ENCODE data around the gene MITF. TPM values are rescaled to one million over a fixed set of nuclear protein-coding genes. Genes with fewer than 3 reads are reported as not detected.

The MITF gene
- total and polyA plus RNA-seq, 9 donors, result 5.7 to 9.6 (median 7.4) TPM

- H3K4me1 ChIP-seq (ENCODE audit: control insufficient read depth, insufficient read depth, low read length), result no peaks in the 10 kb centered on the region
- H3K27me3 ChIP-seq (ENCODE audit: control insufficient read depth, insufficient read depth, low read length), result no peaks in the 10 kb centered on the region
- no peaks in the 10 kb centered on the region for H3K36me3 ChIP-seq (ENCODE audit: control insufficient read depth, insufficient read depth, low read length)
- H3K9me3 ChIP-seq (replicated peaks; ENCODE audit: control insufficient read depth, low read depth, low read length), result no peaks in the 10 kb centered on the region
- WGBS (ENCODE audit: insufficient coverage), result 100% methylated on average over 5 of the region's 6 CpGs
- no peak for DNase-seq
- no peak overlapping the region for H3K4me3 ChIP-seq (ENCODE audit: low read length)
- H3K27ac ChIP-seq (ENCODE audit: low read length), result no peak overlapping the region
These were observed 182.4 kb downstream of the MITF start for GRCh38 chr3:69921651-69922050.

GRCh38 chr3:69922521-69923000 lies 183.3 kb downstream of the MITF start:
- no CpG with 5 or more reads among the region's 4 CpGs for WGBS (ENCODE audit: insufficient coverage)
- H3K27me3 ChIP-seq (ENCODE audit: control insufficient read depth, insufficient read depth, low read length), result no peaks in the 10 kb centered on the region
- no peak overlapping the region for H3K27ac ChIP-seq (ENCODE audit: low read length)
- no peak overlapping the region for H3K4me3 ChIP-seq (ENCODE audit: low read length)
- no peak for DNase-seq
- H3K4me1 ChIP-seq (ENCODE audit: control insufficient read depth, insufficient read depth, low read length), result no peaks in the 10 kb centered on the region
- H3K9me3 ChIP-seq (replicated peaks; ENCODE audit: control insufficient read depth, low read depth, low read length), result no peaks in the 10 kb centered on the region
- H3K36me3 ChIP-seq (ENCODE audit: control insufficient read depth, insufficient read depth, low read length), result no peaks in the 10 kb centered on the region

- Histone ChIP-seq H3K4me1 (ENCODE audit: control insufficient read depth, insufficient read depth, low read length) (no peaks in the 10 kb centered on the region), H3K27ac (ENCODE audit: low read length) (no peak overlapping the region), H3K27me3 (ENCODE audit: control insufficient read depth, insufficient read depth, low read length) (no peaks in the 10 kb centered on the region), H3K9me3 (replicated peaks; ENCODE audit: control insufficient read depth, low read depth, low read length) (no peaks in the 10 kb centered on the region), H3K4me3 (ENCODE audit: low read length) (no peak overlapping the region), H3K36me3 (ENCODE audit: control insufficient read depth, insufficient read depth, low read length) (no peaks in the 10 kb centered on the region)
- DNase-seq, result no peak
These were observed 186.2 kb downstream of the MITF start for GRCh38 chr3:69925506-69925905.

- Histone ChIP-seq H3K27ac (ENCODE audit: low read length) (no peak overlapping the region), H3K36me3 (ENCODE audit: control insufficient read depth, insufficient read depth, low read length) (no peaks in the 10 kb centered on the region), H3K27me3 (ENCODE audit: control insufficient read depth, insufficient read depth, low read length) (no peaks in the 10 kb centered on the region), H3K4me3 (ENCODE audit: low read length) (no peak overlapping the region), H3K4me1 (ENCODE audit: control insufficient read depth, insufficient read depth, low read length) (no peaks in the 10 kb centered on the region), H3K9me3 (replicated peaks; ENCODE audit: control insufficient read depth, low read depth, low read length) (no peaks in the 10 kb centered on the region)
- 82% methylated on average over 5 of the region's 8 CpGs for WGBS (ENCODE audit: insufficient coverage)
- DNase-seq, result no peak
These were observed 187.1 kb downstream of the MITF start for GRCh38 chr3:69926385-69926784.

GRCh38 chr3:69927571-69927970 lies 188.3 kb downstream of the MITF start:
- H3K4me1 ChIP-seq (ENCODE audit: control insufficient read depth, insufficient read depth, low read length), result no peaks in the 10 kb centered on the region
- no peak overlapping the region for H3K27ac ChIP-seq (ENCODE audit: low read length)
- no peaks in the 10 kb centered on the region for H3K27me3 ChIP-seq (ENCODE audit: control insufficient read depth, insufficient read depth, low read length)
- no peak overlapping the region for H3K4me3 ChIP-seq (ENCODE audit: low read length)
- H3K36me3 ChIP-seq (ENCODE audit: control insufficient read depth, insufficient read depth, low read length), result no peaks in the 10 kb centered on the region
- no peaks in the 10 kb centered on the region for H3K9me3 ChIP-seq (replicated peaks; ENCODE audit: control insufficient read depth, low read depth, low read length)
- DNase-seq, result no peak

- no peaks in the 10 kb centered on the region for H3K4me1 ChIP-seq (ENCODE audit: control insufficient read depth, insufficient read depth, low read length)
- H3K27ac ChIP-seq (ENCODE audit: low read length), result no peak overlapping the region
- H3K4me3 ChIP-seq (ENCODE audit: low read length), result no peak overlapping the region
- H3K9me3 ChIP-seq (replicated peaks; ENCODE audit: control insufficient read depth, low read depth, low read length), result no peaks in the 10 kb centered on the region
- WGBS (ENCODE audit: insufficient coverage), result 74% methylated on average over 3 of the region's 4 CpGs
- no peaks in the 10 kb centered on the region for H3K36me3 ChIP-seq (ENCODE audit: control insufficient read depth, insufficient read depth, low read length)
- no peak for DNase-seq
- H3K27me3 ChIP-seq (ENCODE audit: control insufficient read depth, insufficient read depth, low read length), result no peaks in the 10 kb centered on the region
These were observed 189.8 kb downstream of the MITF start for GRCh38 chr3:69929019-69929418.

GRCh38 chr3:69930564-69930963 lies 191.3 kb downstream of the MITF start:
- H3K4me1 ChIP-seq (ENCODE audit: control insufficient read depth, insufficient read depth, low read length), result no peaks in the 10 kb centered on the region
- no peaks in the 10 kb centered on the region for H3K9me3 ChIP-seq (replicated peaks; ENCODE audit: control insufficient read depth, low read depth, low read length)
- no peak for DNase-seq
- 66% methylated on average over 2 of the region's 2 CpGs for WGBS (ENCODE audit: insufficient coverage)
- H3K27ac ChIP-seq (ENCODE audit: low read length), result no peak overlapping the region
- H3K4me3 ChIP-seq (ENCODE audit: low read length), result no peak overlapping the region
- H3K27me3 ChIP-seq (ENCODE audit: control insufficient read depth, insufficient read depth, low read length), result no peaks in the 10 kb centered on the region
- H3K36me3 ChIP-seq (ENCODE audit: control insufficient read depth, insufficient read depth, low read length), result no peaks in the 10 kb centered on the region

GRCh38 chr3:69932087-69932486 lies 192.8 kb downstream of the MITF start:
- Histone ChIP-seq H3K9me3 (replicated peaks; ENCODE audit: control insufficient read depth, low read depth, low read length) (no peaks in the 10 kb centered on the region), H3K4me1 (ENCODE audit: control insufficient read depth, insufficient read depth, low read length) (no peaks in the 10 kb centered on the region), H3K4me3 (ENCODE audit: low read length) (no peak overlapping the region), H3K36me3 (ENCODE audit: control insufficient read depth, insufficient read depth, low read length) (no peaks in the 10 kb centered on the region), H3K27me3 (ENCODE audit: control insufficient read depth, insufficient read depth, low read length) (no peaks in the 10 kb centered on the region), H3K27ac (ENCODE audit: low read length) (no peak overlapping the region)
- DNase-seq, result no peak
- no CpG with 5 or more reads among the region's 2 CpGs for WGBS (ENCODE audit: insufficient coverage)

- no CpG with 5 or more reads among the region's 3 CpGs for WGBS (ENCODE audit: insufficient coverage)
These were observed 193.2 kb downstream of the MITF start for GRCh38 chr3:69932501-69932900.

GRCh38 chr3:69934398-69934797 lies 195.1 kb downstream of the MITF start:
- WGBS (ENCODE audit: insufficient coverage), result no CpG with 5 or more reads among the region's 2 CpGs
- H3K36me3 ChIP-seq (ENCODE audit: control insufficient read depth, insufficient read depth, low read length), result no peaks in the 10 kb centered on the region
- H3K9me3 ChIP-seq (replicated peaks; ENCODE audit: control insufficient read depth, low read depth, low read length), result no peaks in the 10 kb centered on the region
- no peak overlapping the region for H3K4me3 ChIP-seq (ENCODE audit: low read length)
- H3K27me3 ChIP-seq (ENCODE audit: control insufficient read depth, insufficient read depth, low read length), result no peaks in the 10 kb centered on the region
- DNase-seq, result no peak
- H3K4me1 ChIP-seq (ENCODE audit: control insufficient read depth, insufficient read depth, low read length), result no peaks in the 10 kb centered on the region
- no peak overlapping the region for H3K27ac ChIP-seq (ENCODE audit: low read length)

More at GRCh38 chr3:69932501-69932900, 193.2 kb downstream of the MITF start:
- H3K27ac ChIP-seq (ENCODE audit: low read length), result no peak overlapping the region
- no peaks in the 10 kb centered on the region for H3K4me1 ChIP-seq (ENCODE audit: control insufficient read depth, insufficient read depth, low read length)
- no peaks in the 10 kb centered on the region for H3K9me3 ChIP-seq (replicated peaks; ENCODE audit: control insufficient read depth, low read depth, low read length)
- no peak overlapping the region for H3K4me3 ChIP-seq (ENCODE audit: low read length)
- no peaks in the 10 kb centered on the region for H3K27me3 ChIP-seq (ENCODE audit: control insufficient read depth, insufficient read depth, low read length)
- DNase-seq, result no peak
- H3K36me3 ChIP-seq (ENCODE audit: control insufficient read depth, insufficient read depth, low read length), result no peaks in the 10 kb centered on the region

GRCh38 chr3:69936266-69936665 lies 197.0 kb downstream of the MITF start:
- no peak overlapping the region for H3K4me3 ChIP-seq (ENCODE audit: low read length)
- no peaks in the 10 kb centered on the region for H3K4me1 ChIP-seq (ENCODE audit: control insufficient read depth, insufficient read depth, low read length)
- no CpG with 5 or more reads among the region's 6 CpGs for WGBS (ENCODE audit: insufficient coverage)
- H3K27me3 ChIP-seq (ENCODE audit: control insufficient read depth, insufficient read depth, low read length), result no peaks in the 10 kb centered on the region
- H3K9me3 ChIP-seq (replicated peaks; ENCODE audit: control insufficient read depth, low read depth, low read length), result no peaks in the 10 kb centered on the region
- DNase-seq, result no peak
- no peaks in the 10 kb centered on the region for H3K36me3 ChIP-seq (ENCODE audit: control insufficient read depth, insufficient read depth, low read length)
- H3K27ac ChIP-seq (ENCODE audit: low read length), result no peak overlapping the region

Data from muscle of leg (tissue), 11 donors.